GM23248 (cell line): ENCODE data around the gene ACSF3. TPM values are rescaled to one million over a fixed set of nuclear protein-coding genes. Genes with fewer than 3 reads are reported as not detected.
"Not testable (repeated sequence)": the region's sequence is repeated elsewhere in the genome, so short reads cannot be mapped to it uniquely, and the experiment has no call there.

Source experiments
- DNase-seq: peaks from one replicate; pipeline ENCODE4 v3.0.0-alpha.2; 2015
- H2AFZ ChIP-seq: fragments of 200-600 bp; sonication (generic); 2 replicates; pipeline ENCODE4 v1.6.1; 2016; ENCODE audit warnings: antibody characterized with exemption
- H3F3A ChIP-seq: fragments of 200-600 bp; sonication (generic); 2 replicates; pipeline ENCODE4 v1.6.1; 2016; ENCODE audit warnings: mild to moderate bottlenecking, antibody characterized with exemption, mixed run types; ENCODE audit not compliant: insufficient read depth
- H3K27ac ChIP-seq: fragments of 200-600 bp; sonication (generic); 2 replicates; pipeline ENCODE4 v1.5.1; 2016; ENCODE audit warnings: mild to moderate bottlenecking
- H3K27me3 ChIP-seq: fragments of 200-600 bp; sonication (generic); replicated peaks from 2 replicates; pipeline ENCODE4 v1.6.1; 2016; ENCODE audit warnings: mild to moderate bottlenecking; ENCODE audit not compliant: insufficient read depth
- H3K36me3 ChIP-seq: fragments of 200-600 bp; sonication (generic); 2 replicates; pipeline ENCODE4 v1.6.1; 2016; ENCODE audit warnings: low read depth, mild to moderate bottlenecking
- H3K4me1 ChIP-seq: fragments of 200-600 bp; sonication (generic); 2 replicates; pipeline ENCODE4 v1.6.1; 2016; ENCODE audit warnings: mild to moderate bottlenecking; ENCODE audit not compliant: insufficient read depth
- H3K4me2 ChIP-seq: fragments of 200-600 bp; sonication (generic); one replicate; pipeline ENCODE4 v1.6.1; 2016; ENCODE audit warnings: mild to moderate bottlenecking; ENCODE audit not compliant: unreplicated experiment
- H3K4me3 ChIP-seq: fragments of 200-600 bp; sonication (generic); 2 replicates; pipeline ENCODE4 v1.5.1; 2016; ENCODE audit warnings: mild to moderate bottlenecking
- H3K79me2 ChIP-seq: fragments of 200-600 bp; sonication (generic); 2 replicates; pipeline ENCODE4 v1.6.1; 2016; ENCODE audit warnings: mild to moderate bottlenecking; ENCODE audit not compliant: insufficient read depth
- H3K9ac ChIP-seq: fragments of 200-600 bp; sonication (generic); 2 replicates; pipeline ENCODE4 v1.6.1; 2016; ENCODE audit warnings: mild to moderate bottlenecking
- H3K9me2 ChIP-seq: fragments of 200-600 bp; sonication (generic); 2 replicates; pipeline ENCODE4 v1.6.1; 2016; ENCODE audit warnings: mixed run types, mild to moderate bottlenecking, moderate library complexity; ENCODE audit not compliant: insufficient read depth
- H3K9me3 ChIP-seq: fragments of 200-600 bp; sonication (generic); one replicate; pipeline ENCODE4 v1.6.1; 2017; ENCODE audit warnings: low read depth
- H4K20me1 ChIP-seq: fragments of 200-600 bp; sonication (generic); 2 replicates; pipeline ENCODE4 v1.6.0; 2016; ENCODE audit not compliant: insufficient read depth
- EZH2 ChIP-seq: fragments of 200-600 bp; sonication (generic); IDR thresholded peaks from 2 replicates; pipeline ENCODE4 v1.6.1; 2018; ENCODE audit warnings: antibody characterized with exemption, mild to moderate bottlenecking; ENCODE audit not compliant: insufficient read depth, poor library complexity, severe bottlenecking
- EZH2phosphoT487 ChIP-seq: fragments of 200-600 bp; sonication (generic); IDR thresholded peaks from 2 replicates; pipeline ENCODE4 v1.6.1; 2018; ENCODE audit warnings: antibody characterized with exemption, moderate library complexity, mild to moderate bottlenecking, low read depth; ENCODE audit not compliant: insufficient read depth
- WGBS, 2 experiments: methylation state at CpG; one replicate each; pipeline ENCODE4 v1.1.6; 2015 to 2017; ENCODE audit warnings: low lambda C conversion rate in 2 of 2, low coverage in 1 of 2; ENCODE audit errors: missing lambda C conversion rate in 2 of 2; 5-methylcytosine and 5-hydroxymethylcytosine counted together
- in situ Hi-C: fragments of 300-500 bp; cut with MboI; formaldehyde crosslinking; loops from 2 replicates; pipeline ENCODE4 v1.15.0; 2020
- polyA plus RNA-seq: library from polyadenylated mRNA; unstranded; fragments of >200 nt; fragmentation: Nextera tagmentation; extraction: Ambion mirVana; gene quantifications from 2 replicates; pipeline ENCODE4 v1.2.1, GENCODE V29; 2016
- total RNA-seq: library from RNA; depleted of rRNA; stranded (reverse); fragments of >200 nt; shearing (Covaris generic); gene quantifications from 2 replicates; pipeline ENCODE4 v1.2.3, GENCODE V29; 2014

ACSF3 gene
- total and polyA plus RNA-seq, 2 experiments from 2014 or later, result 15.9 to 17.1 TPM

DNA sequence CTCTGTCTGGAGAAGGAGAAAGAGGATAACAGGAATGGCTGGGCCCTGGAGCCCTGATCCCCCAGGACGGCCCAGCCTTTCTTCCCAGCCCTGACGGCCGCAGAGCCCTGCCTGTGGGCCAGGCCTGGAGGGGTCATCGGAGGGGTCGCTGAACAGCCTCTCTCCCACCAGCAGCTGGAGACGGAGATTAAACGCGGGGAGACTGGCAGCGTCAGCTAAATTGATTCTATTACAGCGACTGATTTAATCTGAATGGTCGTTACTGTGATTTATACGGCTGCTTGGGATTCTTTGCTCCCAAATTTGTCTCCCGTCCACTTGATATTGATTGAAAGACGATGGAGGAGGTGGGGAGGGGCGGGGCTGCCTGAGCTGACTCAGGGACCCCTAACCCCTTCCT is 70.8 kb downstream of the ACSF3 start:
- Histone ChIP-seq H3K9me3 (no peaks in the 10 kb centered on the region), H3K9ac (no peak overlapping the region), H2AFZ (no peak overlapping the region), H3K79me2 (no peaks in the 10 kb centered on the region), H3K36me3 (no peaks in the 10 kb centered on the region), H3K27me3 (no peaks in the 10 kb centered on the region), H3K9me2 (no peaks in the 10 kb centered on the region), H3F3A (no peaks in the 10 kb centered on the region), H3K27ac (no peak overlapping the region), H3K4me1 (0 out of 2 replicates have a peak, but pooled peaks cover 3% of the 10 kb centered on the region), H4K20me1 (no peaks in the 10 kb centered on the region), H3K4me2 (no peak overlapping the region), H3K4me3 (no peak overlapping the region)
- in situ Hi-C loops, result no loop called here
- TF ChIP-seq EZH2 (no peak), EZH2phosphoT487 (no peak)
- 61 to 63% methylated on average over 15 of the region's 15 CpGs for WGBS, 2 experiments
- DNase-seq, result no peak

DNA sequence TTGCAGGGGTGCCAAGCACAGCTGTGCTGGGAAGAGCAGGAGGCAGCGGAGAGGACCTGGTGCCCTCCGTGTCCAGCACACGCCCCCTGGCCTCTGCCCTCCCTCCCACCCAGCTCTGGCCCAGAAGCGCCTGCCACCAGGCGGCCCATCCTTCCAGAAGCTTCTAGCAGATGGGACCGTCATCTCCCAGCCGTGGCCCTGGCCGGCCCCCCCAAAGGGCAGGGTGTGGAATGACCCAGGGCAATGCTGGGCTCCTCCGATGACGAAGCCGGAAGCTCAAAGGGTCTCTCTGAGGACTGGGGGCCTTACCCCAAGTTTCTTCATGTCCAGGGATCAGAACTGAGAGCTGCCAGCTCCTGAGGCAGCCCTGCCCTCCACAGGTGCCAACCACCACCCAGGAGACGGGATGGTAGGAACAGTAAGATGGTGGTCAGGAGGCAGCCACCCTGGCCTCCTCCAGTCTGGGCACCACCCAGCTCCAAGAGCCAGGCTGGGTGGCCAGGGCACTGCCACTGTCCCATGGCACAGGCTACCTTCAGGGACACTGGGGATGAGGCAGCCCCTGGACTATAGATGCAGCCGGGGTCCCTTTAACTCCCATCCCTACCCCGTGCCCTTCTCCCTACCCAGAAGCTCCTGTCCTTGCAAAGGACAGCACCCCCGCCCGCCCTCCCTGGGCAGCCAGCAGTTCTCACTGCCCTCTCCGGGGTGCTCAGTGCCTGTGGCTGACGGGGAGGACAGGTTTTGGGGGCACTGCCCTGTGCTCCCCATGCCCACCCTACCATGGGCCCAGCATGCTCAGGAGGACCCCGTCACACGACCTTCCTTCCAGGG is 71.4 kb downstream of the ACSF3 start:
- no peaks in the 10 kb centered on the region for H3K27me3 ChIP-seq
- H3K27ac ChIP-seq, result no peak overlapping the region
- H3K4me1 ChIP-seq, result 0 out of 2 replicates have a peak, but pooled peaks cover 3% of the 10 kb centered on the region
- no peak for TF ChIP-seq EZH2phosphoT487
- no peaks in the 10 kb centered on the region for H3K9me3 ChIP-seq
- H3F3A ChIP-seq, result no peaks in the 10 kb centered on the region
- no peaks in the 10 kb centered on the region for H3K36me3 ChIP-seq
- no peaks in the 10 kb centered on the region for H3K79me2 ChIP-seq
- in situ Hi-C loops, result no loop called here
- H3K9ac ChIP-seq, result no peak overlapping the region
- no peaks in the 10 kb centered on the region for H3K9me2 ChIP-seq
- H3K4me2 ChIP-seq, result no peak overlapping the region
- H3K4me3 ChIP-seq, result no peak overlapping the region
- H4K20me1 ChIP-seq, result no peaks in the 10 kb centered on the region
- 87 to 92% methylated on average over 15 to 20 of the region's 20 CpGs for WGBS, 2 experiments
- DNase-seq, result no peak
- no peak overlapping the region for H2AFZ ChIP-seq

- H3K9me3 ChIP-seq, H3K27me3 ChIP-seq, H2AFZ ChIP-seq, in situ Hi-C loops, H3K9me2 ChIP-seq, H3K9ac ChIP-seq, H3K4me1 ChIP-seq, H3K79me2 ChIP-seq, H3K27ac ChIP-seq, H3K4me2 ChIP-seq, H3F3A ChIP-seq, H4K20me1 ChIP-seq, H3K4me3 ChIP-seq, H3K36me3 ChIP-seq, DNase-seq: not testable (repeated sequence)
- WGBS, 2 experiments, result 55 to 60% methylated on average over 3 to 10 of the region's 10 CpGs
Observed at GRCh38 chr16:89165681-89165979, 72.0 kb downstream of the ACSF3 start.

GRCh38 chr16:89166696-89167424 is 73.2 kb downstream of the ACSF3 start:
- H4K20me1 ChIP-seq, result no peaks in the 10 kb centered on the region
- H3K9me3 ChIP-seq, result no peaks in the 10 kb centered on the region
- no peak overlapping the region for H2AFZ ChIP-seq
- no peak overlapping the region for H3K4me3 ChIP-seq
- no peak overlapping the region for H3K9ac ChIP-seq
- H3K9me2 ChIP-seq, result no peaks in the 10 kb centered on the region
- H3K4me2 ChIP-seq, result peak overlapping the region; percentile 10
- TF ChIP-seq EZH2phosphoT487, result no peak
- TF ChIP-seq EZH2, result no peak
- no peaks in the 10 kb centered on the region; the same call in 1 of the 2 replicates for H3K27me3 ChIP-seq
- 48 to 56% methylated on average over 14 to 16 of the region's 18 CpGs for WGBS, 2 experiments
- in situ Hi-C loops, result no loop called here
- DNase-seq, result peak; percentile 53
- 0 out of 2 replicates have a peak, but pooled peaks cover 3% of the 10 kb centered on the region for H3K4me1 ChIP-seq
- H3K36me3 ChIP-seq, result no peaks in the 10 kb centered on the region
- no peaks in the 10 kb centered on the region for H3F3A ChIP-seq
- no peak overlapping the region for H3K27ac ChIP-seq
- no peaks in the 10 kb centered on the region for H3K79me2 ChIP-seq
